Lower leg skin (tissue), 4 donors: ENCODE results near the gene TDRD6. TPM values are rescaled to one million over a fixed set of nuclear protein-coding genes. Genes with fewer than 3 reads are reported as not detected.
"Not testable (repeated sequence)": the region's sequence is repeated elsewhere in the genome, so short reads cannot be mapped to it uniquely, and the experiment has no call there.

ENCODE experiments used
- DNase-seq, 2 donors: peaks; one replicate each; pipeline ENCODE4 v3.0.0-alpha.2; 2019; ENCODE audit warnings: low spot score in 2 of 2
- H3K4me3 ChIP-seq: fragments of 200-600 bp; sonication (generic); 2 replicates; pipeline ENCODE4 v1.5.1; 2017; ENCODE audit warnings: mild to moderate bottlenecking, low read depth; ENCODE audit not compliant: poor library complexity, severe bottlenecking
- CTCF ChIP-seq, 3 donors: fragments of 450-650 bp; IDR thresholded peaks; one replicate each; pipeline ENCODE4 v1.5.1; 2016; ENCODE audit warnings: antibody characterized with exemption in 3 of 3, mild to moderate bottlenecking in 3 of 3, moderate library complexity in 2 of 3
- POLR2A ChIP-seq, 2 donors: fragments of 450-650 bp; IDR thresholded peaks; one replicate each; pipeline ENCODE4 v1.6.1; 2016 to 2017; ENCODE audit warnings: antibody characterized with exemption in 2 of 2, mild to moderate bottlenecking in 1 of 2, moderate library complexity in 1 of 2
- WGBS, 2 donors: methylation state at CpG; one replicate each; pipeline ENCODE4 v1.1.5; 2018; 5-methylcytosine and 5-hydroxymethylcytosine counted together
- intact Hi-C: fragments of 100-400 bp; cut with DNase I; formaldehyde crosslinking; loops from one replicate; pipeline ENCODE4 v1.15.0; 2023; ENCODE audit warnings: low total_unique reads
- total RNA-seq, 4 donors: library from RNA; depleted of rRNA; stranded (reverse); fragments of >200 nt; gene quantifications; one replicate each; pipeline ENCODE4 v1.1.0, GENCODE V29; 2016

Gene TDRD6
- total RNA-seq, 4 donors from 2014 or later: 0.21 to 0.59 (median 0.32) TPM

GRCh38 chr6:46741910-46742309 lies 54.2 kb downstream of the TDRD6 start:
- DNase-seq: no peak
- 89 to 92% methylated on average over 4 of the region's 4 CpGs for WGBS, 2 donors
- intact Hi-C loops: no loop called here
- H3K4me3 ChIP-seq: no peak overlapping the region
- TF ChIP-seq POLR2A (IDR thresholded peaks at IDR 0.05): no peak
- TF ChIP-seq CTCF (IDR thresholded peaks at IDR 0.05): no peak

- no peak overlapping the region for H3K4me3 ChIP-seq
- TF ChIP-seq POLR2A (IDR thresholded peaks at IDR 0.05): no peak
- no peak for TF ChIP-seq CTCF (IDR thresholded peaks at IDR 0.05)
- 83 to 90% methylated on average over 1 of the region's 1 CpG for WGBS, 2 donors
- DNase-seq: no peak
- intact Hi-C loops: no loop called here
Observed at GRCh38 chr6:46743425-46744158, 55.9 kb downstream of the TDRD6 start.

- intact Hi-C loops, H3K4me3 ChIP-seq, DNase-seq: not testable (repeated sequence)
- 72 to 80% methylated on average over 3 of the region's 3 CpGs for WGBS, 2 donors
Observed at GRCh38 chr6:46744159-46744725, 56.6 kb downstream of the TDRD6 start.

- no peak overlapping the region for H3K4me3 ChIP-seq
Observed at GRCh38 chr6:46745973-46746372, 58.3 kb downstream of the TDRD6 start.

GRCh38 chr6:46746696-46747095 lies 59.0 kb downstream of the TDRD6 start, which contains the start of gene ANKRD66:
Gene ANKRD66, plus strand, starts transcription at chr6:46746933. Its CDS starts 5,016 bp downstream, at chr6:46751949.
- no peak within 1 kb of the TSS for H3K4me3 ChIP-seq
- WGBS, 2 donors: 45 to 47% methylated on average over 1 of the region's 1 CpG
- intact Hi-C loops: no loop called here
- DNase-seq: no peak
- TF ChIP-seq CTCF (IDR thresholded peaks at IDR 0.05) (no peak), POLR2A (IDR thresholded peaks at IDR 0.05) (no peak)

More at GRCh38 chr6:46745973-46746372, 58.3 kb downstream of the TDRD6 start:
- 68 to 83% methylated on average over 2 of the region's 2 CpGs for WGBS, 2 donors
- intact Hi-C loops: no loop called here
- no peak for DNase-seq
- TF ChIP-seq CTCF (IDR thresholded peaks at IDR 0.05) (no peak), POLR2A (IDR thresholded peaks at IDR 0.05) (no peak)

- intact Hi-C loops: no loop called here
- no peak for DNase-seq
- TF ChIP-seq POLR2A (IDR thresholded peaks at IDR 0.05): no peak
- no peak for TF ChIP-seq CTCF (IDR thresholded peaks at IDR 0.05)
Observed at GRCh38 chr6:46748940-46749503, 61.3 kb downstream of the TDRD6 start.

More at GRCh38 chr6:46748940-46749503, 61.3 kb downstream of the TDRD6 start:
- WGBS, 2 donors: 84 to 90% methylated on average over 4 to 5 of the region's 5 CpGs
- no peak overlapping the region for H3K4me3 ChIP-seq
